Right renal cortex interstitium (tissue), 3 donors: ENCODE measurements around the gene ZSWIM3. TPM values are rescaled to one million over a fixed set of nuclear protein-coding genes. Genes with fewer than 3 reads are reported as not detected.
"Not testable (repeated sequence)": the region's sequence is repeated elsewhere in the genome, so short reads cannot be mapped to it uniquely, and the experiment has no call there.

ENCODE experiments used
- DNase-seq, 3 donors: peaks; one replicate each; pipeline ENCODE4 v3.0.0-alpha.2; 2013; ENCODE audit warnings: low read depth in 3 of 3, low spot score in 2 of 3
- polyA plus RNA-seq, 3 donors: library from polyadenylated mRNA; unstranded; fragments of 120-200 nt; gene quantifications; one replicate each; pipeline ENCODE4 v1.2.1, GENCODE V29; 2013; ENCODE audit not compliant: insufficient read length in 3 of 3

ZSWIM3 gene
- polyA plus RNA-seq, 3 donors, result 5.3 to 5.8 (median 5.6) TPM

DNA sequence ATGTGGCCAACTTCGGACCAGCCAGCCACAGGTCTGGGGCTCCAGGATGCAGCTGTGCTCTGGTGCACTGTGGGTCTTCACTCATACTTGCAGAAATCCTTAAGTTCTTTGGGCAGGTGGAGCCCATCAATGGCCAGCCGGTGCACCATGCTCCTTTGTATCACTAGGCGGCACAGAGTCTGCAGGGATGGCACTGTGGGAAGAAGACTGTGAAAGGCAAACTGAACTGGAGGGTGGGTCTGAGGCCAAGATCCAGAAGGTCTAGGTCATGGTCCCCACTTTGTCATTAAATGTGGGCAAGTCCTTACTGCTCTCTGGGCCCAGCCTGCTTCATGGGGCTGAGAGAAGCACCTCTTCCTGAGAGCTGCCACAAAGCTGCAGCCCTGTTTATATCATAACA lies 31.3 kb downstream of the ZSWIM3 start:
- DNase-seq, result no peak

- peak in 1 of 3 donors; percentile 79 for DNase-seq
These were observed 32.9 kb downstream of the ZSWIM3 start for GRCh38 chr20:45890077-45890984.

DNA sequence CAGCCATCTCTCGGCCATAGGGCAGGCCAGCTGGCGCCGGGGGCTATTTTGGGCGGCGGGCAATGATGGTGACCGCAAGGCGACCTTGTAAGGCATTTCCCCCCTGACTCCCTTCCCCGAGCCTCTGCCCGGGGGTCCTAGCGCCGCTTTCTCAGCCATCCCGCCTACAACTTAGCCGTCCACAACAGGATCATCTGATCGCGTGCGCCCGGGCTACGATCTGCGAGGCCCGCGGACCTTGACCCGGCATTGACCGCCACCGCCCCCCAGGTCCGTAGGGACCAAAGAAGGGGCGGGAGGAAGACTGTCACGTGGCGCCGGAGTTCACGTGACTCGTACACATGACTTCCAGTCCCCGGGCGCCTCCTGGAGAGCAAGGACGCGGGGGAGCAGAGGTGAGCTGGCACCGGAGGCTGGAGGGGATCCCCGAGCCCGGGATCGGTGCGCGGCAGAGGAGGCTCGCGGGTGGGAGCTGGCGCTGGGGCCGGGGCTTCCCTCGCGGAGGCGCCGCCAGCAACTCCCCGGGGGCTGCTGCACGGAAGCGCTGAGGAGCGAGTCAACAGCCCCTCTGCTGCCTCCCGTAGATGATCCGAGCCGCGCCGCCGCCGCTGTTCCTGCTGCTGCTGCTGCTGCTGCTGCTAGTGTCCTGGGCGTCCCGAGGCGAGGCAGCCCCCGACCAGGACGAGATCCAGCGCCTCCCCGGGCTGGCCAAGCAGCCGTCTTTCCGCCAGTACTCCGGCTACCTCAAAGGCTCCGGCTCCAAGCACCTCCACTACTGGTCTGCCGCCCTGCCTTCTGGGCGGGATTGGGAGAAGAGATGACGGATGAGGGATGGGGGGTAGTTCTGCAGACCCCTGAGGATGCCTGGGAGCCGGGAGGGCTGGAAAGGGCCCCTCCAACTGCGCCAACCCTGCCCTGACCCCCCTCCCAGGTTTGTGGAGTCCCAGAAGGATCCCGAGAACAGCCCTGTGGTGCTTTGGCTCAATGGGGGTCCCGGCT lies 33.9 kb downstream of the ZSWIM3 start, which contains the start of the genes CTSA and NEURL2:
TSS of gene CTSA (plus strand) at position 351 of the 999 bp plus-strand sequence. CDS start at position 585, 234 bp downstream.
TSS of gene NEURL2 (minus strand) at position 224 of the 999 bp plus-strand sequence. CDS start at position 7, 217 bp downstream.
- peak in 1 of 3 donors; percentile 79 for DNase-seq

DNA sequence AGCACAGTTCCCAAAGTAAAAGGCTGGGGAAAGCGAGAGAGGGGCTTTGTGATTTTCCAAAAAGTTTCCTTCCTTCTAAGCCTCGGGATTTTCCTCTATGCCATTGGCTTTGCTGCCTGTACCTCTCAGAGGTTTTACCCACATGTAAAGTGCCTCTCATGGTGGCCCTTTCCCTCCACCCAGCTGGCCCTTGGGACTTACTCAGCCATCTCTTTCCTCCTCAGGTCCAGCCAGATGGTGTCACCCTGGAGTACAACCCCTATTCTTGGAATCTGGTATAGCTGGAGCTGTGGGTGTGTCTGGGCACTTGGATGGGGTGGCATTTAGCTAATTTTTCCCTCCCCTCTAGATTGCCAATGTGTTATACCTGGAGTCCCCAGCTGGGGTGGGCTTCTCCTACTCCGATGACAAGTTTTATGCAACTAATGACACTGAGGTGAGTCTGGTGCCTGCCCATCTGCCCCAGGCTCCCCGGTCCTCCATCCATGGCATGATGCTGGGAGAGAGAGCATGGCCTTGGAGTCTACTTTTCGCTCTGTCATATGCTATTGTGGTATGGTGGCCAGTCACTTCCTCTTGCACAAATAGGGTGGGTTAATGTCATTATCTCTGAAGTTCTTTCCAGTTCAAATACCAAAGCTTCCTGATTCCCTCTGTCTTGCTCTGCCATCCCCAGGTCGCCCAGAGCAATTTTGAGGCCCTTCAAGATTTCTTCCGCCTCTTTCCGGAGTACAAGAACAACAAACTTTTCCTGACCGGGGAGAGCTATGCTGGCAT lies 34.8 kb downstream of the ZSWIM3 start:
- no peak for DNase-seq

GRCh38 chr20:45892828-45893500 lies 35.5 kb downstream of the ZSWIM3 start:
- DNase-seq, result no peak

DNA sequence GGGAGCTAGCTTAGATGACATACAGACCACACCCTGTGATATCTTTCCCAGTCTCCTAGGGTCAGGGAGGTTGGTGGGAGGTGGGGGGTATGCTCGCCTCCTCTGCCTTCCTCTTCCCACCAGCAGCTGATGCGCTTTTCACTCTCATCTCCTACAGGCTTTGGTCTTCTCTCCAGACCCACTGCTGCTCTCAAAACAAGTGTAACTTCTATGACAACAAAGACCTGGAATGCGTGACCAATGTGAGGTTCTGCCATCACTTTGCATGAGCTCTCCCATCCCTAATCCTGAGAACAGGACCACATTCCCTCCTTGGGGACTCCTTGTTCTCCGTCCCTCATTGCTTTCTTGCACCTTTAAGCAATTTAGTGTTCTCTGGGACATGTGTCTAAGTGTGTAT lies 36.4 kb downstream of the ZSWIM3 start:
- DNase-seq, result no peak

DNA sequence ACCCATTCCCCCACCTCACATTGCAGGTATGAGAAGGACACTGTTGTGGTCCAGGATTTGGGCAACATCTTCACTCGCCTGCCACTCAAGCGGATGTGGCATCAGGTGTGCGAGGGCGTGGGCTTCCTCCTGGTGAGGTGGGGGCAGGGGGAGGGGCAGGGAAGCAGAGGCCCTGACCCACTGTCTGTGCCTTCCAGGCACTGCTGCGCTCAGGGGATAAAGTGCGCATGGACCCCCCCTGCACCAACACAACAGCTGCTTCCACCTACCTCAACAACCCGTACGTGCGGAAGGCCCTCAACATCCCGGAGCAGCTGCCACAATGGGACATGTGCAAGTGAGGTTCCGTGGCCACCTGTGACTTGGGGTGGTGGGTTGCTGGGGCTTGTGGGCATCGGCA lies 37.4 kb downstream of the ZSWIM3 start:
- DNase-seq, result no peak

DNA sequence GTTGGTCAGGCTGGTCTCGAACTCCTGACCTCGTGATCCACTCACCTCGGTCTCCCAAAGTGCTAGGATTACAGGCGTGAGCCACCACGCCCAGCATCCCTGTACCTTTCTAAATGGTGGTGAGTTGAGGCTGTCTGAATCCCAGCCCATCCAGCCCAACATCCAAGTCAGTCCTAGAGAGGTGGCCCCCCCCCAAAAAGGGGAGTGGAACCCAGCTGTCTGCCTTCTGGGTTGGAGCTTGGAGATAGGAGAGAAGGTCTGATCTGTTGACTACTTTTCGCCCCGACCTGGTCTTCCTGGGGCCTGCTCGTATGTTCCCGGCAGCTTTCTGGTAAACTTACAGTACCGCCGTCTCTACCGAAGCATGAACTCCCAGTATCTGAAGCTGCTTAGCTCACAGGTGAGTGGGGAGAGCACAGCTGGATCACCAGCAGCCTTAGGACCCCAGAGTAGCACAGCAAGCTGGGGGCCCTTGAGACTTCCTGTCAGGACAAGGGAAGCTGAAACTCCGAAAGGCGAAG lies 39.3 kb downstream of the ZSWIM3 start:
- DNase-seq, result no peak

DNA sequence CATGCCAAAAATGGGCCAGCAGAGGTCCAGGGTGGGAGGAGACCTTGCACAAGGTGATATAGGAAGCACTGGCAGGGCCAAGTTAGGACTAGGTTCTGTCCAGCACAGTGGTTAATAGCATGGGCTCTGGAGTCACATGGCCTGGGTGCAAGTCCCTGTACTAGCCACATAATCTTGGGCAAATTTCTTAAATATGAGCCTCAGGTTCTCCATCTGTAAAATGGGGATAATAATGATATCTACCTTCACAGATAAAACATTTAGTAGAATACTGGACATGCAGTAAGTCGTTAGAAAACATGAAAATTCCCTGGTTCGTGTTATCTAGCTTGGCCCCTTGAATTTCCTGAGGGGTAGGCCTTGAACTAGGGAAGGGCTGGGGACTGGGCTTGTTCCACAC lies 39.9 kb downstream of the ZSWIM3 start:
- DNase-seq, result no peak

DNA sequence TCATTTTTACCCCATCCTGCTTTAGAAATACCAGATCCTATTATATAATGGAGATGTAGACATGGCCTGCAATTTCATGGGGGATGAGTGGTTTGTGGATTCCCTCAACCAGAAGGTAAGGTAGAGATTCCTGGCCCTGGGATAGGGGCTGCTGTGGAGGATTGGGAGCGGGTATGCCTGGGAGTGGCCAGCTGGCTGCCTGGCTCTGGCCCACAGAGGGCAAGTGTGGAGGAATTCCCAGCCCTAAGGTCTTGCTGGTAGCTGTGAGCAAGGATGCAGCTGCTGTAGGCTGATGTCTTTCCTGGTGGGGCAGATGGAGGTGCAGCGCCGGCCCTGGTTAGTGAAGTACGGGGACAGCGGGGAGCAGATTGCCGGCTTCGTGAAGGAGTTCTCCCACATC lies 40.3 kb downstream of the ZSWIM3 start:
- no peak for DNase-seq

DNA sequence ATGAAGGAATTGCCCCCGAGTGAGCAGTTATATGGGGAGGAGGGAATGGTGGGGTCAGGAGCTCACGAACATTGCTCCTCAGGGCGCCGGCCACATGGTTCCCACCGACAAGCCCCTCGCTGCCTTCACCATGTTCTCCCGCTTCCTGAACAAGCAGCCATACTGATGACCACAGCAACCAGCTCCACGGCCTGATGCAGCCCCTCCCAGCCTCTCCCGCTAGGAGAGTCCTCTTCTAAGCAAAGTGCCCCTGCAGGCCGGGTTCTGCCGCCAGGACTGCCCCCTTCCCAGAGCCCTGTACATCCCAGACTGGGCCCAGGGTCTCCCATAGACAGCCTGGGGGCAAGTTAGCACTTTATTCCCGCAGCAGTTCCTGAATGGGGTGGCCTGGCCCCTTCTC lies 40.9 kb downstream of the ZSWIM3 start:
- DNase-seq, result no peak

DNA sequence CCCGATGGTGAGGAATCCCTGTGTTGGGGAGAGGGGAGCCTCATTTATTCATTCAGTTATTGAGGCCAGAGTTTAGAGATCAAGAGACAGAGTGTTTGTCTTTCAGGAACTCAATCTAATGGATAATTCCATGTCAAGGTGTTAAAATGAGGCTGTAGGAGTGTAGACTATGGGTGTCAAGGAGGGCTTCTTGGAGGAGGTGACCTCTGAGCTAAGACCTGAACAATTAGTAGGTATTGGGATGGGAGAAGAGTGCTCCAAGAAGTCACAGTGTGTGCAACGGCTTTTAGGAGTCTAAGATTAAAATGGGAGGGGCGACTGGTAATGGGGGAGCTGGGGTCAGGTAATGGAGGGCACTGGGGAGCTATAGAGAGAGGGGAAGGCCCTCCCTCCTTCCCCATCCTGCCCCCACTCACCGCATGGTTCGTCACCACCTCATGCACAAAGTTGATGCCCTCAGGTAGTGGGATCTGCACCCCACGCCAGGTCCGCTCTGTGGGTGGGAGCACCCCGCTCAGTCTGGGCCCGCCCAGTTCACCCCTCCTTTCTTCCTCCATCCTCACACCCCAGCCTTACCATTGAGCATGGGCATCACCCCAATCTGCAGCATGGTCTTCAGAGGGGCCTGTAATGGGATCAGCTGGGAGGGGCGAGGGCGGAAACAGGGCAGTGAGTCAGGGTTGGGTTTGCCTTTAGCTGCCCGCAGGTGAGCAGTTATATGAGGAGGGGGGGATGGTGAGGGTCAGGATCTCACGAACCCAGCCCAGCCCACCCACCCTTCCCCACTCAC lies 41.8 kb downstream of the ZSWIM3 start:
- no peak for DNase-seq

- DNase-seq, result not testable (repeated sequence)
These were observed 43.9 kb downstream of the ZSWIM3 start for GRCh38 chr20:45901332-45901731.

GRCh38 chr20:45902199-45902701 lies 44.8 kb downstream of the ZSWIM3 start:
- no peak for DNase-seq

GRCh38 chr20:45904583-45905504 lies 47.4 kb downstream of the ZSWIM3 start:
- DNase-seq, result no peak

GRCh38 chr20:45905505-45906079 lies 48.2 kb downstream of the ZSWIM3 start:
- no peak for DNase-seq
